Peyer's patch (tissue), 4 donors: ENCODE results near the gene EXD3. TPM values are rescaled to one million over a fixed set of nuclear protein-coding genes. Genes with fewer than 3 reads are reported as not detected.

Experiments
- DNase-seq, 3 donors: peaks; one replicate each; pipeline ENCODE4 v3.0.0-alpha.2; 2017 to 2019
- H3K27ac ChIP-seq, 4 donors: fragments of 200-600 bp; sonication (generic); one replicate each; pipeline ENCODE4 v1.5.1; 2016 to 2019
- H3K27me3 ChIP-seq, 2 donors: fragments of 200-600 bp; sonication (generic); one replicate each; pipeline ENCODE4 v1.5.1; 2019
- H3K36me3 ChIP-seq, 3 donors: fragments of 200-600 bp; sonication (generic); one replicate each; pipeline ENCODE4 v1.5.1; 2016 to 2019
- H3K4me1 ChIP-seq, 4 donors: fragments of 200-600 bp; sonication (generic); one replicate each; pipeline ENCODE4 v1.5.1; 2016 to 2019
- H3K4me3 ChIP-seq, 4 donors: fragments of 200-600 bp; sonication (generic); 1 replicate in 3 of 4; 2 replicates in 1 of 4; pipeline ENCODE4 v1.5.1; 2016 to 2019; ENCODE audit warnings: mild to moderate bottlenecking in 1 of 4
- H3K9me3 ChIP-seq, 4 donors: fragments of 200-600 bp; sonication (generic); one replicate each; pipeline ENCODE4 v1.5.1; 2016 to 2019; ENCODE audit warnings: mild to moderate bottlenecking in 1 of 4
- CTCF ChIP-seq, 6 experiments: fragments of 450-650 bp in 4 of 6; fragments of 200-600 bp in 2 of 6; sonication (generic) in 1 of 6; IDR thresholded peaks; one replicate each; pipeline ENCODE4 v1.5.1; 2017 to 2019; ENCODE audit warnings: antibody characterized with exemption in 6 of 6, mild to moderate bottlenecking in 3 of 6, moderate library complexity in 1 of 6
- POLR2A ChIP-seq, 2 donors: fragments of 450-650 bp; IDR thresholded peaks; one replicate each; pipeline ENCODE4 v1.5.1; 2017; ENCODE audit warnings: antibody characterized with exemption in 2 of 2, mild to moderate bottlenecking in 2 of 2, moderate library complexity in 2 of 2
- total RNA-seq, 4 donors: library from RNA; depleted of rRNA; stranded (reverse); fragments of >200 nt; gene quantifications; one replicate each; pipeline ENCODE4 v1.1.0, GENCODE V29; 2016

The EXD3 gene
- total RNA-seq, 4 donors from 2014 or later: 38.7 to 82.4 (median 61.6) TPM

DNA sequence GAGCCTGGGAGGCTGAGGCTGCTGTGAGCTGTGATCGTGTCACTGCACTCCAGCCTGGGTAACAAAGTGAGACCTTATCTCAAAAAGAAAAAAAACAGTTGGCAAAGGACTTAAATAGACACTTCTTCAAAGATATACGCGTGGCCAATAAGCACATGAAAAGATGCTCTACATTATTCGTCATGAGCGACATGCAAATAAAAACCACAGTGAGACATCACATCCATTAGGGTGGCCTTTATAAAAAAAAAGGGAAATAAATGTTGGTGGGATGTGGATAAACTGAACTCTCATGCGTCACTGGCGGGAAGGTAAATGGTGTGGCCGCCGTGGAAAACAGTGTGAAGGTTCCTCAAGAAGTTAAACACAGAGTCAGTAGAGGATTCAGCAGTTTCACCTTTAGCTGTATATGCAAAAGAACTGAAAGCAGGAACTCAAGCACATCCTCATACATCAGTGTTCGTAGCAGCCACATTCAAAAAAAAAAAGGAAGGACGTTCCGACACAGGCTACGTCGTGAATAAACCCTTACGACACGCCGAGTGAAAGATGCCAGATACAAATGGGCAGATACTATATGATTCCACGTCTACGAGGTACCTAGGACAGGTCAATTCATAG, 96.4 kb downstream of the EXD3 start:
- Histone ChIP-seq H3K27ac (no peak overlapping the region), H3K9me3 (no peaks in the 10 kb centered on the region), H3K27me3 (no peaks in the 10 kb centered on the region), H3K4me3 (no peak overlapping the region), H3K4me1 (no peaks in the 10 kb centered on the region), H3K36me3 (no peaks in the 10 kb centered on the region)
- TF ChIP-seq CTCF (IDR thresholded peaks at IDR 0.05) (no peak), POLR2A (IDR thresholded peaks at IDR 0.05) (no peak)
- DNase-seq: peak in 1 of 3 donors; percentile 56

- Histone ChIP-seq H3K27ac (no peak overlapping the region), H3K27me3 (no peaks in the 10 kb centered on the region), H3K4me3 (no peak overlapping the region), H3K36me3 (no peaks in the 10 kb centered on the region), H3K4me1 (peaks cover 0 to 3% (median 0%) of the 10 kb centered on the region in 4 donors), H3K9me3 (no peaks in the 10 kb centered on the region)
- TF ChIP-seq POLR2A (IDR thresholded peaks at IDR 0.05) (no peak), CTCF (IDR thresholded peaks at IDR 0.05) (no peak)
- DNase-seq: peak in 1 of 3 donors; percentile 14
These were observed 97.2 kb downstream of the EXD3 start for GRCh38 chr9:137325799-137326198.

- H3K27me3 ChIP-seq: no peaks in the 10 kb centered on the region
- H3K4me3 ChIP-seq: no peak overlapping the region
- H3K9me3 ChIP-seq: no peaks in the 10 kb centered on the region
- DNase-seq: peak in 2 of 3 donors; percentile 12 to 30
- no peaks in the 10 kb centered on the region for H3K36me3 ChIP-seq
- H3K4me1 ChIP-seq: peaks cover 0 to 10% (median 0%) of the 10 kb centered on the region in 4 donors
- H3K27ac ChIP-seq: no peak overlapping the region
- TF ChIP-seq CTCF (IDR thresholded peaks at IDR 0.05) (no peak), POLR2A (IDR thresholded peaks at IDR 0.05) (no peak)
These were observed 97.8 kb downstream of the EXD3 start for GRCh38 chr9:137325124-137325523.

GRCh38 chr9:137323531-137324331, 99.2 kb downstream of the EXD3 start:
- no peak overlapping the region for H3K4me3 ChIP-seq
- peaks cover 0 to 11% (median 0%) of the 10 kb centered on the region in 4 donors for H3K4me1 ChIP-seq
- no peaks in the 10 kb centered on the region for H3K36me3 ChIP-seq
- no peak for TF ChIP-seq CTCF (IDR thresholded peaks at IDR 0.05)
- no peak for TF ChIP-seq POLR2A (IDR thresholded peaks at IDR 0.05)
- H3K27me3 ChIP-seq: no peaks in the 10 kb centered on the region
- no peak overlapping the region for H3K27ac ChIP-seq
- H3K9me3 ChIP-seq: no peaks in the 10 kb centered on the region
- peak in 1 of 3 donors; percentile 43 for DNase-seq

- DNase-seq: peak in 1 of 3 donors; percentile 37
- Histone ChIP-seq H3K36me3 (no peaks in the 10 kb centered on the region), H3K27me3 (no peaks in the 10 kb centered on the region), H3K4me1 (peaks cover 0 to 11% (median 0%) of the 10 kb centered on the region in 4 donors), H3K4me3 (no peak overlapping the region), H3K27ac (no peak overlapping the region), H3K9me3 (no peaks in the 10 kb centered on the region)
- TF ChIP-seq CTCF (IDR thresholded peaks at IDR 0.05) (no peak), POLR2A (IDR thresholded peaks at IDR 0.05) (no peak)
These were observed 101.1 kb downstream of the EXD3 start for GRCh38 chr9:137321726-137322361.
